ENCODE measurements around the gene ZP3. TPM values are rescaled to one million over a fixed set of nuclear protein-coding genes. Genes with fewer than 3 reads are reported as not detected.
A peak's percentile ranks its signal among the peaks of the same experiment; 100 is the strongest.

The ZP3 gene
- total and polyA plus RNA-seq, 2 of the 13 experiments (the other 11 are each of a cell fraction or from before 2014, with no cell fraction given), result not detected

DNA sequence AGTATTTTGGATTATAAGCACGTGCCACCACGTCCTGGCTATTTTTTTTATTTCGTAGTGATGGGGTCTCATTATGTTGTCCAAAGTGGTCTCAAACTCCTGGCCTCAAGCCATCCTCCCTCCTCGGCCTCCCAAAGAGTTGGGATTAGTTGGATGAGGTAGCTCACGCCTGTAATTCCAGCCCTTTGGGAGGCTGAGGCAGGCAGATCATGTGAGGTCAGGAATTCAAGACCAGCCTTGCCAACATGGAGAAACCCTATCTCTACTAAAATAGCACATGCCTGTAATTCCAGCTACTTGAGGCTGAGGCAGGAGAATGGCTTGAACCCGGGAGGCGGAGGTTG is 44.2 kb upstream of the ZP3 start (continued):
- TF ChIP-seq, protein P1, sequence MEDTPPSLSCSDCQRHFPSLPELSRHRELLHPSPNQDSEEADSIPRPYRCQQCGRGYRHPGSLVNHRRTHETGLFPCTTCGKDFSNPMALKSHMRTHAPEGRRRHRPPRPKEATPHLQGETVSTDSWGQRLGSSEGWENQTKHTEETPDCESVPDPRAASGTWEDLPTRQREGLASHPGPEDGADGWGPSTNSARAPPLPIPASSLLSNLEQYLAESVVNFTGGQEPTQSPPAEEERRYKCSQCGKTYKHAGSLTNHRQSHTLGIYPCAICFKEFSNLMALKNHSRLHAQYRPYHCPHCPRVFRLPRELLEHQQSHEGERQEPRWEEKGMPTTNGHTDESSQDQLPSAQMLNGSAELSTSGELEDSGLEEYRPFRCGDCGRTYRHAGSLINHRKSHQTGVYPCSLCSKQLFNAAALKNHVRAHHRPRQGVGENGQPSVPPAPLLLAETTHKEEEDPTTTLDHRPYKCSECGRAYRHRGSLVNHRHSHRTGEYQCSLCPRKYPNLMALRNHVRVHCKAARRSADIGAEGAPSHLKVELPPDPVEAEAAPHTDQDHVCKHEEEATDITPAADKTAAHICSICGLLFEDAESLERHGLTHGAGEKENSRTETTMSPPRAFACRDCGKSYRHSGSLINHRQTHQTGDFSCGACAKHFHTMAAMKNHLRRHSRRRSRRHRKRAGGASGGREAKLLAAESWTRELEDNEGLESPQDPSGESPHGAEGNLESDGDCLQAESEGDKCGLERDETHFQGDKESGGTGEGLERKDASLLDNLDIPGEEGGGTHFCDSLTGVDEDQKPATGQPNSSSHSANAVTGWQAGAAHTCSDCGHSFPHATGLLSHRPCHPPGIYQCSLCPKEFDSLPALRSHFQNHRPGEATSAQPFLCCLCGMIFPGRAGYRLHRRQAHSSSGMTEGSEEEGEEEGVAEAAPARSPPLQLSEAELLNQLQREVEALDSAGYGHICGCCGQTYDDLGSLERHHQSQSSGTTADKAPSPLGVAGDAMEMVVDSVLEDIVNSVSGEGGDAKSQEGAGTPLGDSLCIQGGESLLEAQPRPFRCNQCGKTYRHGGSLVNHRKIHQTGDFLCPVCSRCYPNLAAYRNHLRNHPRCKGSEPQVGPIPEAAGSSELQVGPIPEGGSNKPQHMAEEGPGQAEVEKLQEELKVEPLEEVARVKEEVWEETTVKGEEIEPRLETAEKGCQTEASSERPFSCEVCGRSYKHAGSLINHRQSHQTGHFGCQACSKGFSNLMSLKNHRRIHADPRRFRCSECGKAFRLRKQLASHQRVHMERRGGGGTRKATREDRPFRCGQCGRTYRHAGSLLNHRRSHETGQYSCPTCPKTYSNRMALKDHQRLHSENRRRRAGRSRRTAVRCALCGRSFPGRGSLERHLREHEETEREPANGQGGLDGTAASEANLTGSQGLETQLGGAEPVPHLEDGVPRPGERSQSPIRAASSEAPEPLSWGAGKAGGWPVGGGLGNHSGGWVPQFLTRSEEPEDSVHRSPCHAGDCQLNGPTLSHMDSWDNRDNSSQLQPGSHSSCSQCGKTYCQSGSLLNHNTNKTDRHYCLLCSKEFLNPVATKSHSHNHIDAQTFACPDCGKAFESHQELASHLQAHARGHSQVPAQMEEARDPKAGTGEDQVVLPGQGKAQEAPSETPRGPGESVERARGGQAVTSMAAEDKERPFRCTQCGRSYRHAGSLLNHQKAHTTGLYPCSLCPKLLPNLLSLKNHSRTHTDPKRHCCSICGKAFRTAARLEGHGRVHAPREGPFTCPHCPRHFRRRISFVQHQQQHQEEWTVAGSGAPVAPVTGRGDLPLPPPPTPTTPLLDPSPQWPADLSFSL (CRISPR knock-in tag; IDR thresholded peaks at IDR 0.05), result no peak

DNA sequence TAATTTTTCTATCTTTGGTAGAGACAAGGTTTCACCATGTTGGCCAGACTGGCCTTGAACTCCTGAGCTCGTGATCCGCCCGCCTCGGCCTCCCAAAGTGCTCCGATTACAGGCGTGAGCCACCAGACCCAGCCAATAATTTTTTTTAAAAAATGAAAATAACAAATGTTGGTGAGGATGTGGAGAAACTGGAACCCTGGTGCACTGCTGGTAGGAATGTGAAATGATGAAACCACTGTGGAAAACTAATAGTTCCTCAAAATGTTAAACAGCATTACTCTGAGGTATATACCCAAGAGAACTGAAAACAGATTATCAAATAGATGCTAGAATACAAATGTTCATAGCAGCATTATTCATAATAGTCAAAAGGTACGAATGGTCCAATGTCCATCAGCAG is 42.9 kb upstream of the ZP3 start:
- ChIA-PET POLR2A (no interaction called here), CTCF (ENCODE audit: low intra/inter-chr PET ratio, low total read pairs) (no interaction called here)
- WGBS (ENCODE audit: low lambda C conversion rate), result 34% methylated on average over 7 of the region's 7 CpGs
- Histone ChIP-seq H3K27me3 (ENCODE audit: control insufficient read depth in 1 of 2, insufficient read depth in 2 of 2, low read length in 2 of 2) (no peaks in the 10 kb centered on the region), H3K9ac (ENCODE audit: insufficient read depth, low read depth, low read length) (no peak overlapping the region), H3K9me3 (ENCODE audit: low read length) (no peaks in the 10 kb centered on the region), H3K4me3 (replicated peaks in 1 of 3; ENCODE audit: insufficient read depth in 1 of 3, low read depth in 2 of 3, low read length in 3 of 3) (no peak overlapping the region), H4K20me1 (ENCODE audit: insufficient read depth, low read length) (no peaks in the 10 kb centered on the region), H3K27ac (ENCODE audit: extremely low read length, insufficient read depth, low read length) (no peak overlapping the region), H3K36me3 (replicated peaks in 1 of 2; ENCODE audit: control insufficient read depth in 1 of 2, insufficient read depth in 2 of 2, low read length in 2 of 2) (no peaks in the 10 kb centered on the region), H3K79me2 (ENCODE audit: insufficient read depth, low read length) (no peaks in the 10 kb centered on the region), H2AFZ (ENCODE audit: low read length) (no peak overlapping the region), H3K4me2 (ENCODE audit: low read depth, low read length) (no peak overlapping the region), H3K4me1 (ENCODE audit: insufficient read depth, low read length) (peaks cover 61% of the 10 kb centered on the region)
- no peak for DNase-seq (ENCODE audit: low spot score)
- FAIRE-seq, result no peak
- ATAC-seq, result no peak
- intact Hi-C loops (cut with micrococcal nuclease; ENCODE audit: unreplicated experiment), result no loop called here
- in situ Hi-C loops (cut with HindIII; ENCODE audit: extremely low pct_ligation_motif_present, low pct_unique_long_range_greater_than_20kb), result no loop called here
- BruUV-seq (replicated peaks), result no TSS peak
- peak; percentile 86 for TF ChIP-seq TEAD3 (CRISPR knock-in tag; optimal IDR thresholded peaks at IDR 0.05; ENCODE audit: borderline replicate concordance)
- no peak for TF ChIP-seq MXI1 (IDR thresholded peaks at IDR 0.05; ENCODE audit: borderline replicate concordance, low read depth, low read length)
- no peak for TF ChIP-seq RAD21 (CRISPR knock-in tag; IDR thresholded peaks at IDR 0.05)
- TF ChIP-seq CEBPG (CRISPR knock-in tag; IDR thresholded peaks at IDR 0.05), result 0 out of 2 replicates have a peak, but pooled peaks have one; percentile 14
- TF ChIP-seq, protein P2, sequence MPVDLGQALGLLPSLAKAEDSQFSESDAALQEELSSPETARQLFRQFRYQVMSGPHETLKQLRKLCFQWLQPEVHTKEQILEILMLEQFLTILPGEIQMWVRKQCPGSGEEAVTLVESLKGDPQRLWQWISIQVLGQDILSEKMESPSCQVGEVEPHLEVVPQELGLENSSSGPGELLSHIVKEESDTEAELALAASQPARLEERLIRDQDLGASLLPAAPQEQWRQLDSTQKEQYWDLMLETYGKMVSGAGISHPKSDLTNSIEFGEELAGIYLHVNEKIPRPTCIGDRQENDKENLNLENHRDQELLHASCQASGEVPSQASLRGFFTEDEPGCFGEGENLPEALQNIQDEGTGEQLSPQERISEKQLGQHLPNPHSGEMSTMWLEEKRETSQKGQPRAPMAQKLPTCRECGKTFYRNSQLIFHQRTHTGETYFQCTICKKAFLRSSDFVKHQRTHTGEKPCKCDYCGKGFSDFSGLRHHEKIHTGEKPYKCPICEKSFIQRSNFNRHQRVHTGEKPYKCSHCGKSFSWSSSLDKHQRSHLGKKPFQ (CRISPR knock-in tag; IDR thresholded peaks at IDR 0.05; ENCODE audit: insufficient replicate concordance), result no peak
- TF ChIP-seq, protein P3, sequence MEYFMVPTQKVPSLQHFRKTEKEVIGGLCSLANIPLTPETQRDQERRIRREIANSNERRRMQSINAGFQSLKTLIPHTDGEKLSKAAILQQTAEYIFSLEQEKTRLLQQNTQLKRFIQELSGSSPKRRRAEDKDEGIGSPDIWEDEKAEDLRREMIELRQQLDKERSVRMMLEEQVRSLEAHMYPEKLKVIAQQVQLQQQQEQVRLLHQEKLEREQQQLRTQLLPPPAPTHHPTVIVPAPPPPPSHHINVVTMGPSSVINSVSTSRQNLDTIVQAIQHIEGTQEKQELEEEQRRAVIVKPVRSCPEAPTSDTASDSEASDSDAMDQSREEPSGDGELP (IDR thresholded peaks at IDR 0.05; ENCODE audit: borderline replicate concordance, low read depth), result no peak
- no peak for TF ChIP-seq REL (CRISPR knock-in tag; conservative IDR thresholded peaks at IDR 0.05)
